Measurements from ENCODE around the gene LDAF1.

LDAF1 gene

GRCh38 chr16:21224800-21225199, 66.3 kb downstream of the LDAF1 start:
- Mint-ChIP-seq H3K9me3 (no peaks in the 10 kb centered on the region), H3K4me1 (ENCODE audit: low read depth) (peaks cover 3% of the 10 kb centered on the region), H3K36me3 (ENCODE audit: low read depth) (no peaks in the 10 kb centered on the region)

GRCh38 chr16:21226749-21227148, 68.3 kb downstream of the LDAF1 start:
- Mint-ChIP-seq H3K9me3 (no peaks in the 10 kb centered on the region), H3K4me3 (no peak overlapping the region), H3K4me1 (ENCODE audit: low read depth) (peaks cover 3% of the 10 kb centered on the region), H3K27me3 (ENCODE audit: low read depth) (peaks cover 54% of the 10 kb centered on the region), H3K27ac (no peak overlapping the region), H3K36me3 (ENCODE audit: low read depth) (no peaks in the 10 kb centered on the region)

More at GRCh38 chr16:21224800-21225199, 66.3 kb downstream of the LDAF1 start:
- Mint-ChIP-seq H3K4me3 (no peak overlapping the region), H3K27me3 (ENCODE audit: low read depth) (peaks cover 57% of the 10 kb centered on the region), H3K27ac (no peak overlapping the region)

GRCh38 chr16:21227866-21228265, 69.4 kb downstream of the LDAF1 start:
- peaks cover 3% of the 10 kb centered on the region for H3K4me1 Mint-ChIP-seq (ENCODE audit: low read depth)
- no peak overlapping the region for H3K27ac Mint-ChIP-seq
- H3K36me3 Mint-ChIP-seq (ENCODE audit: low read depth): no peaks in the 10 kb centered on the region
- peaks cover 52% of the 10 kb centered on the region for H3K27me3 Mint-ChIP-seq (ENCODE audit: low read depth)
- H3K9me3 Mint-ChIP-seq: no peaks in the 10 kb centered on the region
- H3K4me3 Mint-ChIP-seq: no peak overlapping the region

GRCh38 chr16:21228361-21228872, 69.9 kb downstream of the LDAF1 start:
- Mint-ChIP-seq H3K27ac (no peak overlapping the region), H3K4me1 (ENCODE audit: low read depth) (peaks cover 3% of the 10 kb centered on the region), H3K27me3 (ENCODE audit: low read depth) (peaks cover 49% of the 10 kb centered on the region), H3K4me3 (no peak overlapping the region), H3K9me3 (no peaks in the 10 kb centered on the region), H3K36me3 (ENCODE audit: low read depth) (no peaks in the 10 kb centered on the region)

Data from T-helper 1 cell treated with Interleukin-12 subunit alpha and Interleukin-12 subunit beta and Interleukin-4 antibody, amounts not matched to agents 30 μg/mL and 1 μg/mL, for 36 hours (primary cell).